HepG2 (cell line): ENCODE measurements around the gene CHADL. TPM values are rescaled to one million over a fixed set of nuclear protein-coding genes. Genes with fewer than 3 reads are reported as not detected.

Experiments used
- ATAC-seq: fragments of 200-7000 bp; cut with Tn5 transposase; 3 replicates; pipeline ENCODE4 v1.9.1; 2020; ENCODE audit warnings: mild to moderate bottlenecking, moderate library complexity
- BruUV-seq: library from RNA; stranded (reverse); fragments of 400-500 nt; replicated peaks from 2 replicates; lab custom pipeline; 2021; lab: Mats Ljungman, UMichigan
- CTCF ChIA-PET: fragments of 300-600 bp; formaldehyde crosslinking; extraction: SDS; loops from one replicate; lab custom pipeline; 2021; ENCODE audit warnings: low total read pairs, inconsistent platforms, low intra/inter-chr PET ratio; lab: Yijun Ruan, JAX
- POLR2A ChIA-PET: fragments of 350-600 bp; sonication (Branson Sonifier 250); formaldehyde crosslinking; loops from one replicate; lab custom pipeline; 2020; ENCODE audit warnings: antibody characterized with exemption, inconsistent platforms; lab: Yijun Ruan, JAX
- DNase-seq: peaks from one replicate; pipeline ENCODE4 v3.0.0-alpha.2; 2015; ENCODE audit warnings: low spot score
- FAIRE-seq: peaks from 3 replicates; lab custom pipeline; 2011; peaks lifted over from hg19 to GRCh38; lab: Jason Lieb, UNC
- H2AFZ ChIP-seq: one replicate; pipeline ENCODE4 v1.6.1; 2011; ENCODE audit warnings: low read length, inconsistent platforms
- H3K27ac ChIP-seq: fragments of 300-600 bp; 3 replicates; pipeline ENCODE4 v1.8.0; 2011; ENCODE audit warnings: mixed run types, mild to moderate bottlenecking, mixed read lengths, low read length, inconsistent platforms; ENCODE audit not compliant: insufficient read depth; ENCODE audit errors: extremely low read length
- H3K27me3 ChIP-seq, 2 experiments: fragments of 200-600 bp in 1 of 2; 2 replicates in 1 of 2; 3 replicates in 1 of 2; pipeline versions ENCODE4 v1.6.0 to v1.8.0; 2011; ENCODE audit warnings: low read length in 2 of 2, mild to moderate bottlenecking in 2 of 2, moderate library complexity in 2 of 2, inconsistent platforms in 1 of 2; ENCODE audit not compliant: insufficient read depth in 2 of 2, control insufficient read depth in 1 of 2
- H3K36me3 ChIP-seq, 2 experiments: fragments of 200-600 bp in 1 of 2; replicated peaks in 1 of 2; 2 replicates in 1 of 2; 3 replicates in 1 of 2; pipeline versions ENCODE4 v1.5.1 to v1.8.0; 2011; ENCODE audit warnings: low read length in 2 of 2, inconsistent platforms in 1 of 2; ENCODE audit not compliant: insufficient read depth in 2 of 2, control insufficient read depth in 1 of 2
- H3K4me1 ChIP-seq: 2 replicates; pipeline ENCODE4 v1.5.1; 2012; ENCODE audit warnings: low read length, inconsistent platforms; ENCODE audit not compliant: insufficient read depth
- H3K4me2 ChIP-seq: 2 replicates; pipeline ENCODE4 v1.6.0; 2011; ENCODE audit warnings: low read depth, low read length, inconsistent platforms
- H3K4me3 ChIP-seq, 3 experiments: fragments of 200-600 bp in 1 of 3; sonication (generic), shearing (Covaris generic) in 1 of 3; replicated peaks in 1 of 3; 2 replicates each; pipeline ENCODE4 v1.5.1; 2011 to 2016; ENCODE audit warnings: low read length in 3 of 3, inconsistent platforms in 2 of 3, low read depth in 2 of 3, mild to moderate bottlenecking in 2 of 3, control low read depth in 1 of 3, mixed read lengths in 1 of 3; ENCODE audit not compliant: insufficient read depth in 1 of 3
- H3K79me2 ChIP-seq: one replicate; pipeline ENCODE4 v1.6.1; 2011; ENCODE audit warnings: low read length, inconsistent platforms; ENCODE audit not compliant: insufficient read depth
- H3K9ac ChIP-seq: 2 replicates; pipeline ENCODE4 v1.6.0; 2011; ENCODE audit warnings: mild to moderate bottlenecking, low read depth, low read length, inconsistent platforms; ENCODE audit not compliant: insufficient read depth
- H3K9me3 ChIP-seq: 2 replicates; pipeline ENCODE4 v1.5.1; 2012; ENCODE audit warnings: mild to moderate bottlenecking, low read length
- H4K20me1 ChIP-seq: 2 replicates; pipeline ENCODE4 v1.6.0; 2011; ENCODE audit warnings: inconsistent platforms, mild to moderate bottlenecking, low read length, moderate library complexity; ENCODE audit not compliant: insufficient read depth
- CCDC6 ChIP-seq: sonication (generic); formaldehyde crosslinking; IDR thresholded peaks from 2 replicates; pipeline ENCODE4 v1.8.1; 2022; ENCODE audit warnings: mild to moderate bottlenecking, missing genetic modification reagents, moderate library complexity
- CREB1 ChIP-seq, 2 experiments: fragments of 450-650 bp in 1 of 2; IDR thresholded peaks; 2 replicates each; pipeline ENCODE4 v1.6.1; 2016 to 2017; ENCODE audit warnings: control low read depth in 1 of 2, mild to moderate bottlenecking in 1 of 2, missing compliant biosample characterization in 1 of 2, missing genetic modification characterization in 1 of 2
- DRAP1 ChIP-seq: IDR thresholded peaks from 2 replicates; pipeline ENCODE4 v1.6.1; 2016; ENCODE audit warnings: missing genetic modification reagents, missing compliant biosample characterization
- EP300 ChIP-seq, 3 experiments: sonication (generic) in 1 of 3; formaldehyde crosslinking in 1 of 3; IDR thresholded peaks; 2 replicates each; pipeline versions ENCODE4 v1.5.1 to v1.6.1; 2011 to 2020; ENCODE audit warnings: low read depth in 2 of 3, low read length in 2 of 3, borderline replicate concordance in 1 of 3, improper control_type of control experiment in 1 of 3, mild to moderate bottlenecking in 1 of 3, missing genetic modification reagents in 1 of 3, moderate library complexity in 1 of 3
- KDM3A ChIP-seq: IDR thresholded peaks from 2 replicates; pipeline ENCODE4 v1.6.1; 2018; ENCODE audit warnings: low read depth, missing compliant biosample characterization
- MAX ChIP-seq: IDR thresholded peaks from 2 replicates; pipeline ENCODE4 v1.6.1; 2012; ENCODE audit warnings: inconsistent platforms
- PAF1 ChIP-seq: IDR thresholded peaks from 2 replicates; pipeline ENCODE4 v1.6.1; 2016; ENCODE audit warnings: missing genetic modification reagents, missing compliant biosample characterization
- POLR2A ChIP-seq, 2 experiments: IDR thresholded peaks; 2 replicates each; pipeline ENCODE4 v1.6.1; 2011; ENCODE audit warnings: low read depth in 2 of 2, low read length in 2 of 2, mild to moderate bottlenecking in 1 of 2, moderate library complexity in 1 of 2; ENCODE audit not compliant: insufficient read depth in 1 of 2
- POLR2AphosphoS5 ChIP-seq: IDR thresholded peaks from 2 replicates; pipeline ENCODE4 v1.6.1; 2012; ENCODE audit warnings: low read depth, low read length
- POLR2G ChIP-seq: fragments of 200-400 bp; formaldehyde crosslinking; IDR thresholded peaks from 2 replicates; pipeline ENCODE4 v1.6.1; 2018; ENCODE audit warnings: mild to moderate bottlenecking, low read depth, low read length, moderate library complexity
- PTBP1 ChIP-seq: fragments of 200-400 bp; formaldehyde crosslinking; IDR thresholded peaks from 2 replicates; pipeline ENCODE4 v1.6.1; 2018; ENCODE audit warnings: low read length, low read depth; ENCODE audit not compliant: poor library complexity, severe bottlenecking
- RBM22 ChIP-seq: fragments of 200-400 bp; formaldehyde crosslinking; optimal IDR thresholded peaks from 2 replicates; pipeline ENCODE3; 2017; ENCODE audit warnings: mild to moderate bottlenecking, low read length, moderate library complexity
- SIN3B ChIP-seq: fragments of 150-350 bp; IDR thresholded peaks from 2 replicates; pipeline ENCODE4 v1.6.1; 2014; ENCODE audit warnings: low read length
- SIX4 ChIP-seq: sonication (generic); formaldehyde crosslinking; IDR thresholded peaks from 2 replicates; pipeline ENCODE4 v1.4.0; 2020; ENCODE audit warnings: missing genetic modification reagents
- SP2 ChIP-seq: sonication (generic); formaldehyde crosslinking; IDR thresholded peaks from 2 replicates; pipeline ENCODE4 v1.5.1; 2020; ENCODE audit warnings: mild to moderate bottlenecking, missing genetic modification reagents
- SP4 ChIP-seq: sonication (generic); formaldehyde crosslinking; IDR thresholded peaks from 2 replicates; pipeline ENCODE4 v1.8.1; 2023; ENCODE audit warnings: mild to moderate bottlenecking, missing genetic modification reagents
- ZC3H13 ChIP-seq: sonication (generic); formaldehyde crosslinking; IDR thresholded peaks from 2 replicates; pipeline ENCODE4 v1.8.1; 2023; ENCODE audit warnings: mild to moderate bottlenecking, missing genetic modification reagents, moderate library complexity
- ZC3H4 ChIP-seq: sonication (generic); formaldehyde crosslinking; IDR thresholded peaks from 2 replicates; pipeline ENCODE4 v1.4.0; 2020; ENCODE audit warnings: missing genetic modification reagents, borderline replicate concordance
- ZFP41 ChIP-seq: sonication (generic); formaldehyde crosslinking; IDR thresholded peaks from 2 replicates; pipeline ENCODE4 v1.4.0; 2020; ENCODE audit warnings: mild to moderate bottlenecking, missing genetic modification reagents, borderline replicate concordance
- ZFP90 ChIP-seq: sonication (generic); formaldehyde crosslinking; IDR thresholded peaks from 2 replicates; pipeline ENCODE4 v1.8.0; 2022; ENCODE audit warnings: missing genetic modification reagents, mild to moderate bottlenecking, inconsistent platforms, borderline replicate concordance
- ZNF451 ChIP-seq: sonication (generic); formaldehyde crosslinking; IDR thresholded peaks from 2 replicates; pipeline ENCODE4 v1.5.0; 2020; ENCODE audit warnings: mild to moderate bottlenecking, missing genetic modification reagents
- ZNF468 ChIP-seq: sonication (generic); formaldehyde crosslinking; IDR thresholded peaks from 2 replicates; pipeline ENCODE4 v1.8.0; 2022; ENCODE audit warnings: mild to moderate bottlenecking, moderate library complexity, missing genetic modification reagents
- ZNF496 ChIP-seq: sonication (generic); formaldehyde crosslinking; IDR thresholded peaks from 2 replicates; pipeline ENCODE4 v1.8.1; 2023; ENCODE audit warnings: mild to moderate bottlenecking, moderate library complexity, missing genetic modification reagents; ENCODE audit not compliant: insufficient replicate concordance
- ZNF558 ChIP-seq: sonication (generic); formaldehyde crosslinking; IDR thresholded peaks from 2 replicates; pipeline ENCODE4 v1.9.0; 2022; ENCODE audit warnings: mild to moderate bottlenecking, missing genetic modification reagents, borderline replicate concordance
- ZNF572 ChIP-seq: sonication (generic); formaldehyde crosslinking; IDR thresholded peaks from 2 replicates; pipeline ENCODE4 v1.5.1; 2020; ENCODE audit warnings: mild to moderate bottlenecking, missing genetic modification reagents
- WGBS: methylation state at CpG from one replicate; pipeline ENCODE4 v1.1.6; 2017; ENCODE audit warnings: low lambda C conversion rate; 5-methylcytosine and 5-hydroxymethylcytosine counted together
- in situ Hi-C: cut with HindIII; loops from 2 replicates; pipeline ENCODE4 v1.10.0; 2017; ENCODE audit warnings: low pct_unique_long_range_greater_than_20kb; ENCODE audit not compliant: extremely low pct_ligation_motif_present
- intact Hi-C: fragments of 100-400 bp; cut with micrococcal nuclease; formaldehyde crosslinking; loops from one replicate; pipeline ENCODE4 v1.10.0; 2022; ENCODE audit not compliant: unreplicated experiment
- polyA plus RNA-seq, 8 experiments: library from polyadenylated mRNA; depleted of rRNA in 3 of 8; stranded (reverse) in 7 of 8; unstranded in 1 of 8; fragments of >200 nt; fragmentation: Illumina TruSeq in 4 of 8; extraction: Trizol in 4 of 8; gene quantifications; 2 replicates each; pipeline versions ENCODE4 v1.2.1 to v1.2.3, GENCODE V29; 2011 to 2016; ENCODE audit warnings: low read depth in 4 of 8, missing spikeins in 1 of 8, mixed read lengths in 1 of 8; ENCODE audit not compliant: insufficient read depth in 1 of 8
- total RNA-seq, 5 experiments: library from RNA; depleted of rRNA; stranded (reverse); fragments of >200 nt; fragmentation: Illumina TruSeq; extraction: Trizol; gene quantifications; 2 replicates each; pipeline ENCODE4 v1.2.3, GENCODE V29; 2016; ENCODE audit warnings: low read depth in 1 of 5

CHADL gene
- total and polyA plus RNA-seq, 2 of the 13 experiments (the other 11 are each of a cell fraction or from before 2014, with no cell fraction given): 2.8 to 8.1 TPM

- no peaks in the 10 kb centered on the region for H3K9me3 ChIP-seq
- 0 out of 4 replicates have a peak, but pooled peaks of 1 of the 2 experiments have one; percentile 15 for TF ChIP-seq POLR2A (IDR thresholded peaks at IDR 0.05; ENCODE audit: insufficient read depth in 1 of 2, low read depth in 2 of 2, low read length in 2 of 2)
- TF ChIP-seq ZNF496 (CRISPR knock-in tag): no peak
- peak; percentile 84 for TF ChIP-seq RBM22
- no peak for TF ChIP-seq CCDC6 (CRISPR knock-in tag)
- TF ChIP-seq CREB1 (IDR thresholded peaks at IDR 0.05): no peak
- no peak for TF ChIP-seq CREB1 (CRISPR knock-in tag; IDR thresholded peaks at IDR 0.05)
- no peak for TF ChIP-seq PTBP1
- TF ChIP-seq ZNF451: no peak
- TF ChIP-seq ZFP90 (CRISPR knock-in tag): no peak
- no peak for TF ChIP-seq EP300 (IDR thresholded peaks at IDR 0.05; ENCODE audit: low read depth in 2 of 2, low read length in 2 of 2)
- no peak for TF ChIP-seq EP300 (CRISPR knock-in tag; IDR thresholded peaks at IDR 0.05; ENCODE audit: borderline replicate concordance)
- TF ChIP-seq ZNF468 (CRISPR knock-in tag): no peak
- 0 out of 2 replicates have a peak, but pooled peaks have one; percentile 49 for TF ChIP-seq PAF1 (CRISPR knock-in tag)
- no peak for TF ChIP-seq MAX
- TF ChIP-seq SP2 (CRISPR knock-in tag): no peak
- no peak for TF ChIP-seq SIX4
- 0 out of 2 replicates have a peak, but pooled peaks have one; percentile 9 for TF ChIP-seq POLR2AphosphoS5
- TF ChIP-seq ZFP41 (CRISPR knock-in tag): no peak
- TF ChIP-seq SIN3B: no peak
- TF ChIP-seq SP4: no peak
- TF ChIP-seq POLR2G: peak; percentile 28; the same call in 1 of the 2 replicates
- no peak for TF ChIP-seq DRAP1 (CRISPR knock-in tag)
- no peak for TF ChIP-seq ZNF558 (CRISPR knock-in tag)
- TF ChIP-seq KDM3A (CRISPR knock-in tag): no peak
- no peak for TF ChIP-seq ZNF572
- no peak for TF ChIP-seq ZC3H4 (CRISPR knock-in tag)
- peak; percentile 55; the same call in 1 of the 2 replicates for TF ChIP-seq ZC3H13
- no peak overlapping the region for H3K27ac ChIP-seq
- H3K9ac ChIP-seq: no peak overlapping the region
- ChIA-PET CTCF (no interaction called here), POLR2A (no interaction called here)
- no peaks in the 10 kb centered on the region for H3K27me3 ChIP-seq
- ATAC-seq (peak; percentile 36), FAIRE-seq (no peak), DNase-seq (no peak)
- in situ Hi-C loops: no loop called here
- H2AFZ ChIP-seq: no peak overlapping the region
- no peak overlapping the region for H3K4me3 ChIP-seq
- H4K20me1 ChIP-seq: no peaks in the 10 kb centered on the region
- BruUV-seq: no TSS peak
- intact Hi-C loops: no loop called here
- no peaks in the 10 kb centered on the region for H3K4me1 ChIP-seq
- 93% methylated on average over 14 of the region's 15 CpGs for WGBS
- H3K79me2 ChIP-seq: no peaks in the 10 kb centered on the region
- H3K4me2 ChIP-seq: no peak overlapping the region
- peaks cover 20 to 24% of the 10 kb centered on the region in 2 experiments for H3K36me3 ChIP-seq
These were observed 59.1 kb downstream of the CHADL start for GRCh38 chr22:41181349-41182241.
